ENCODE measurements around the gene REXO4.

Gene REXO4

DNA sequence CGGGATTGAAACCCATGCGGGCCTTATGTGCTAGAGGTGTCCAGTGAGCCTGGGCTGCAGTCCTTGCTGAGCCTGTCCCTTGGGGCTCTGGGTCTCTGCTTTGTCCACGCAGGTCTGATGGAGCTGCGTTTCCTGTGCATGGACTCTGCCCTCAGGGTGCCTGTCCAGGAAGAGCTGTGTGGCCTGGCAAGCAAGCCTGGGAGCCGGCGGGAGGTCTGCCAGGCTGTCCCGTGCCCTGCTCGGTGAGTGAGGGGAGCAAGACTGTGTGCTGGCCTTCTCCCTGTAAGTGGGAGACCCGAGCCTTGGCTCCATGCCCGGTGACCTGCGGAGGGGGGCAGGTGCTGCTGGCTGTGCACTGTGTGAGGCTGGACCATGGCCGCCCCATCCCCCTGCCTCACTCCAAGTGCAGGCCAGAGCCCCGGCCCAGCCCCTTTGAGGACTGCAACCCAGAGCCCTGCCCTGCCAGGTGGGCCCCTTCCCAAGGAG, 30.7 kb upstream of the REXO4 start:
- no peak for DNase-seq

DNA sequence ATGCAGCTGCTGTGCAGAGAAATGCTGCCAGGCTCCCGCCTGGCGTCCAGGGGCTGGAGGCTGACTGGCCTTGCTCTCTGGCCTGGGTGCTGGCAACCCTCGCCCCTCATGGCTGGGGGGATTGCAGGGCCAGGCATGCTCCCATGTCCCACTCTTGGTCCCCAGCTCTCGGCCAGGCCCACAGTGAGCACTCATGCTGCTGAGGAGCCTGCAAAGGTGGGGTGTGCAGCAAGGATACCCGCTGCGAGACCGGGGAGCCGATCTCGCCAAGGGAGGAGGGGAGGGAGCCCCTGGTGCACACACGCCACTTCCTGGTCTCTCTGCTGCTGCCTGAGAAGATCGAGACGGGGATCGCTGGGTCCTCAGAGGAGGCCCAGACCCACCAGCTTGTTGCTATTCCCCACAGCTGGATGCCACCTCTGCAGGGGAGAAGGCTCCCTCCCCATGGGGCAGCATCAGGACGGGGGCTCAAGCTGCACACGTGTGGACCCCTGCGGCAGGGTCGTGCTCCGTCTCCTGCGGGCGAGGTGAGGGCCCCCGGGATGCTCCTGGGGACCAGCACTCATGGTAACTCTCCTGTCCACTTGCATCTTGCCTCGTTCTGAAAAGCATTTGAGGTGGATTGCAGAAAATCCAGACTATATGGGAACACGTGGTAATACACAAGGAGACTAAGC, 27.6 kb upstream of the REXO4 start:
- no peak for DNase-seq

DNA sequence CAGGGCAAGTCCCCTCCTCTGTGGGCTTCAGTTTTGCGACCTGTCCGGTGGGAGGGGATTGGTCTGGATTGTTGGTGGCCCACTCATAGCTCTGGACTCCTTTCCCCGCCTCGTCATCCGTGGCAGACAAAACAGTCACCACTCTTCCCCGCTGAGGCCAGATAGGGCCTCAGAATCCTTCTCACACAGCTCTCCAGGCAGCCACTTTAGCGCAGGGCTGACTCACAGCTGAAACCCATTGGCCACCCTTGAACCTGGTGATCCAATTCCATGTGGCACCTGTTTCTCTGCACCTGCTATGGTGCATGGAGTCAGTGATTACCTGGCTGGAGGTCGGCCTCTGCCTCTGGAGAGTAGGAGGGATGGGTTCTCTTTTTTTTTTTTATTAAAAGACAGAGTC, 26.2 kb upstream of the REXO4 start:
- DNase-seq: no peak

DNA sequence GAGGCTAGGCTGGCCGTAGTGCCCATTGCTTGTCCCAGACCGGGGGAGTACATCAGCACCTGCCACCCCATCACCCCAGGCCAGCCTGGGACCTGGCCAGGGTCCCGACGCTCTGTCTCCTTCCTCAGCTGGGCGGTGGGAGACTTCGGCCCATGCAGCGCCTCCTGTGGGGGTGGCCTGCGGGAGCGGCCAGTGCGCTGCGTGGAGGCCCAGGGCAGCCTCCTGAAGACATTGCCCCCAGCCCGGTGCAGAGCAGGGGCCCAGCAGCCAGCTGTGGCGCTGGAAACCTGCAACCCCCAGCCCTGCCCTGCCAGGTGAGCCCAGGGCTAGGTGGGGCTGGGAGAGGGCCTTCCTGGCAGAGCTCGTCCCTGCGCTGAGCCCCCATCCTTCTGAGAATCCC, 25.4 kb upstream of the REXO4 start:
- DNase-seq: no peak

DNA sequence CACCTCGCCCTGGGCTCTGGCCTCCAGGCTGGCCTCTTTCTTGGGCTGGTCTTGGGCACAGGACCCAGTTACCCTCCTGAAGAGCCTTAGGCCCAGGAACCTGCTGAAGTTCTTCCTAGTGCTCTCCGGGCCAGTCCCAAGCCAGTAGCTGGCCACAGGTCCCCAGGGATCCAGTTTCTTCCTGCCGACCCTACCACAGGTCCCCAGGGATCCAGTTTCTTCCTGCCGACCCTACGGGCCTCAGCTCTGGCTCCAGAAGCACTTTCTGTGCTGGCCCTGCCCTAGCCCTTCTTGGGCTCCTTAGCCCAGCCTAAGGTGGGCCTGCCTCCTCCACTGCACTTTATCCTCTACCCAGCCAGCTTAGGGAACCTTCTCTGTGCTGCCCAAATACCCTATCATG, 23.8 kb upstream of the REXO4 start:
- DNase-seq: no peak

DNA sequence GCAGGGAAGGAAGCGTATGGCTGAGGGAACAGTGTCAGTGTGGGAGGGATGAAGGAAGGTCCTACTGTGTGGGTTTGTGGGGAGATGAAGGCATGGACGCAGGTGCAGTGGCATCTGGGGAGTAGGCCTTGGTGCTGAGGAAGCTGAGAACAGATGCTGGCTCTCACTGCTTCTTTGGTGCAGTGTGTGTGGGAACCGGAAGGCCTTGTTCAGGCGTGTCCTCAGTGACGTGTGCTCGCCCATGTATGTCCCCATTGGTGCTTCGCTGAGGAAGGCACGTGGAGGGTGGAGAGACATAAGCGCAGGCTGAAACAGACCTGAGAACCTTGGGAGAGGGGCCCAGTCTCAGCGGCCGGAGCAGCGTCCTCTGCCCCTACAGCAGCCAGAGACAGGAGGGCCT, 23.1 kb upstream of the REXO4 start:
- no peak for DNase-seq

DNA sequence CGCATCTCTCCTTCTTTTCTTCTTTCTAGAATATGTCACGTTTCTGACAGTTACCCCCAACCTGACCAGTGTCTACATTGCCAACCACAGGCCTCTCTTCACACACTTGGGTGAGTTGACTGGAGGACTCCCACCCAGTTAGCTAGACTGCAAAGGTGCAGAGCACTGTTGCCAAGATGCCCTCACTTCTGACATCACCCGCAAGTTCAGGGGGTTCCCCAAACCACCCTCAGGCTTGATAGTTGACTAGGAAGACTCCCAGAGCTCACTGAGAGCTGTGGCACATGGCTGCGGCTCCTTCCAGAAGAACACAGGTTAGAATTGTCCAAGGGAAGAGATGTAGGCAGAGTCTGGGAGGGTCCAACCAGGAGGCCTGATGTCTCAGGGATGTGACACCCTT, 21.5 kb upstream of the REXO4 start:
- DNase-seq: no peak

DNA sequence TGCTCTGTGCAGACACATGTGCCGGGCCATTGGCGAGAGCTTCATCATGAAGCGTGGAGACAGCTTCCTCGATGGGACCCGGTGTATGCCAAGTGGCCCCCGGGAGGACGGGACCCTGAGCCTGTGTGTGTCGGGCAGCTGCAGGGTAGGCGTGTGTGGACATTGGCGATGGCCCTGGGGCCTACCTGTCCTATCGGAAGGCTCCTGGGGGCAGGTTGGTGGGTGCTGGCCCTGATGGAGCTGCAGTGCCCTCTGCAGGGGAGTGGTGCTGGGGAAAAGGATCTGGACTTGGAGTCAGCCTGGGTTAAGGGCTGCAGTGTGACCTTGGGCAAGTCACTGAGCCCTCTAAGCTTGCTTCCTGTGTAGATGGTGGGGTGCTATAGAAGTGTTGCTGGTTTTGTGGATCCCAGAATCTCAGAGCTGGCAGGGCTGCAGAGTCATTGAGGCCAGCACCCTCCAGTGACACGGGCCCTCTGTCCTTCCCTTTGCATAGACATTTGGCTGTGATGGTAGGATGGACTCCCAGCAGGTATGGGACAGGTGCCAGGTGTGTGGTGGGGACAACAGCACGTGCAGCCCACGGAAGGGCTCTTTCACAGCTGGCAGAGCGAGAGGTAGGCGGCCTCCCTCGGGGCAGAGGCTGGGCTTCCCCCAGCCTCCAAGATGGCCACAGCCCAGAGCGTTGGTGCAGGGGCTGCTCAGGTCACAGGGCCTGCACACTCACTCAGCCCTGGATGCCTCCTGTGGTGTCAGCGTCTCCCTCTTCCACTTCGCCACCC, 20.1 kb upstream of the REXO4 start:
- peak; percentile 33 for DNase-seq

DNA sequence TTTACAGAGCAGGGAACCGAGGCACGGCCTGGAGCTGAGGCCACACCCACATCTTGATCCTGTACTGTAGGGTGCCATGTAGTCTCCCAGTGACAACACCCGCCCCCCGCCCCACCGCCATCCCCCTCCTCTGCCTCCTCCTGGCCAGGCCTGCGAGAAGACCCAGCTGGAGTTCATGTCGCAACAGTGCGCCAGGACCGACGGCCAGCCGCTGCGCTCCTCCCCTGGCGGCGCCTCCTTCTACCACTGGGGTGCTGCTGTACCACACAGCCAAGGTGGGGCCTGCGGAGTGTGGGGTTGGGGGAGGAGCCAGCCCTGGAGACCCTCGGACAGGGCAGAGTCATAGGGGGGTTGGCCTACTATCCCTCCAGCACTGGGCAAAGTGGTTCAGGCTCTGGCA, 18.9 kb upstream of the REXO4 start:
- no peak for DNase-seq

DNA sequence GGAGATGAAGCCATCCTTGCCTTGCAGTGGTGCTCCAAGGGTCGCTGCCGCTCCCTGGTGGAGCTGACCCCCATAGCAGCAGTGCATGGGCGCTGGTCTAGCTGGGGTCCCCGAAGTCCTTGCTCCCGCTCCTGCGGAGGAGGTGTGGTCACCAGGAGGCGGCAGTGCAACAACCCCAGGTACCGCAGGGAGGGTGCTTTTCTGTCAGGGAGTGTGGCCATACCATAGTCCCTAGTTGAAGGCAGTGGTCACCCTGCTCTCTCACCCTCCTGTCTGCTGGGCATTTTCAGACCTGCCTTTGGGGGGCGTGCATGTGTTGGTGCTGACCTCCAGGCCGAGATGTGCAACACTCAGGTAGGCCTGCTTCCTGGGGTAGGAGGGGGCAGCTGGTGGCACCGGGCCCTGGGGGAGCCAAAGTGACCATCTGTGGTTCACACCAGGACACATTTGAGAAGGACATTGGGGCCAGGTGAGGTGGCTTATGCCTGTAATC, 15.6 kb upstream of the REXO4 start:
- DNase-seq: no peak

DNA sequence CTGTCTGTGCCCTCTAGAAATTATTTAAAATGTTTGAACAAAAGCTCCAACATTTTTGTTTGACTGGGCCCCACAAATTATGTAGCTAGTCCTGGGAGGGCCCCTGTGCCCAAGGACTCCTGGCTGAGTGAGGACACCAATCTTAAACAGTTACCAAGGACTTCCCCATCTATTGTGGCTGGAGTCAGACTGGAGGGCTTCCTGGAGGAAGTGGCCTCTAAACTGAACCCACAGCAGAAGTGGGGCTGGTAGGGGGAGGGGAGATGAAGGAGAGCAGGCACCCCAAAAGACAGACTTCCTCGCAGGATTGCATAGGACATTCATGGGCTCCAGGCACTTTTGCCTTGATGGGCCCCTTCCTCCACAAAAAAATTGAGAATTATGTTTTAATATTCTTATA, 12.4 kb upstream of the REXO4 start:
- no peak for DNase-seq

DNA sequence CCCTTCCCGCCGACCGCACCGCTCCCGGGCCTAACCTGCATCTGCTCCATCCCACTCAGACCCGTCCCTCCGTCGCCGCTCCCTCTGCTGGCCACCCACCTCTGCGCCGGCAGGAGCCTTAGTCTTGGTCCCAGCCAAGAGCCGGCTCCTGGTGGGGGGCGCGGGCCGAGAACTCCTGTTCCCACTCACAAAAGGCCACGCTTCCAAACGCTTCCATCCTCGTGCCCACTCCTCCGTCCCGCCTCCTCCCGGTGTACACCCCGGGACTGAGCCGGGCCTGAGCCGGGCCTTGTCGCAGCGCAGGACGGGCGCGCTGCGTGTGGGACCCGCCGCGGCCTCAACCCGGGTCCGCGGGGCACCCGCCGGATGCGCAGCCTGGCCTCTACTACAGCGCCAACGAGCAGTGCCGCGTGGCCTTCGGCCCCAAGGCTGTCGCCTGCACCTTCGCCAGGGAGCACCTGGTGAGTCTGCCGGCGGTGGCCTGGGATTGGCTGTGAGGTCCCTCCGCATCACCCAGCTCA, 11.9 kb upstream of the REXO4 start:
- DNase-seq: peak; percentile 69

DNA sequence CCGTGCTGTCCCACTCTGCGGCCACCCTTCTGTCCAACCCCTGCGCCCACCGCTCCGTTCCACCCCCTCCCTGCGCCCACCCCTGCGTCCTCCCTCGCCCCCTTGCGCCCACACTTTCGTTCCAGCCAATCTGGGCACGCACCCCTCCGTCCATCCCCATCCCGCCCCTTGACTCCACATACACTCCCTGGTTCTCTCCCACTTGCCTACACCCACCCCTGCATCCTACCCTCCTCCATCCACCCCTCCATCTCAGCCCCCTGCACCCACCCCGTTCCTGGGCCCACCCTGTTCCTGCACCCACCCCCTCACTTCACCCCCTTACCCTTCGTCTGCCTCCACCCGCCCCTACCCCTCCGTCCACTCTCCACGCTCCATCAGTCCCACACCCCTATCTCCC, 11.4 kb upstream of the REXO4 start:
- DNase-seq: no peak

DNA sequence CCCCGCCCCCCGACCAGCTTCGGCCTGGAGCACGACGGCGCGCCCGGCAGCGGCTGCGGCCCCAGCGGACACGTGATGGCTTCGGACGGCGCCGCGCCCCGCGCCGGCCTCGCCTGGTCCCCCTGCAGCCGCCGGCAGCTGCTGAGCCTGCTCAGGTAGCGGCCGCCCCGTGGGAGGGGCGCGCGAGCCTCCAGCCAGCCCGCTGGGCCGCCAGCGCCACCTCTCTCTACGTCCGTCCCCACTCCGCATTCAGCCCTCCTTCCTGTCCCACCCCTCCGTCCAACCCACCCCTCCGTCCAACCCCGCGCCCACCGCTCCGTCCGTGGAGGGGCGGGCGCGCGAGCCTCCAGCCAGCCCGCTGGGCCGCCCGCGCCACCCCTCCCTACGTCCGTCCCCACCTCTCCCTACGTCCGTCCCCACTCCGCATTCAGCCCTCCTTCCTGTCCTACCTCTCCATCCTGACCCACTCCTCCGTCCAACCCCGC, 10.8 kb upstream of the REXO4 start:
- DNase-seq: peak; percentile 71

DNA sequence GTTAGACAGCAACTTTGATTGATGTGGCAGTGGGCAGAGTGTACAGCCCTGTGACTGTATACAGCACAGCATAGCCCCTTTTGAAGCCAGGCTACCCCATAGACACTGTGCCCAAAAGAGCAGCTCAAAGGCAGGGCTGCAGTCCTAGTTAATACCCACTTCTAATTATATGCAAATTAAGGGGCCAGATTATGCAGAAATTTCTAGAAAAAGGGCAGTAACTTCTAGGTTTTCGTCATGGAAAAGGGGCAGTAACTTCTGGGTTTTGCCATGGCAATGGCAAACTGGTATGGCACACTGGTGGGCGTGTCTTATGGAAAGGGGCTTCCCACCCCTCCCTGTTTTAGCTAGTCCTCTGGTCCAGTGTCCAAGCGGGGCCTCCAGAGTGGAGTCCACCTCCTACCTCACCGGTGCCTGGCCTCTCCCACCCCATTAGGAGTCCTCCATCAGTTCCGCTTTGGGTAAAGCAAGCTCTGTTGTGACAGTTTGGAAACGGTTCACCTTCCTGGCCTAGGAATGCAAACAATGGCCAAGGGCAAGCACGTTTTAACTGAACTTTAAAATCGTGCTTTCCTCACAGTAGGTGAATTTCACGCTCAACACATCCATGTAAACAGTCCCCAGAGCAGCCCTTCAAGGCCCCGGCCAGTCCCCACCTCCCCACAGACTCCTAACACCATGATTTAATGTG, 10.0 kb upstream of the REXO4 start:
- DNase-seq: no peak

DNA sequence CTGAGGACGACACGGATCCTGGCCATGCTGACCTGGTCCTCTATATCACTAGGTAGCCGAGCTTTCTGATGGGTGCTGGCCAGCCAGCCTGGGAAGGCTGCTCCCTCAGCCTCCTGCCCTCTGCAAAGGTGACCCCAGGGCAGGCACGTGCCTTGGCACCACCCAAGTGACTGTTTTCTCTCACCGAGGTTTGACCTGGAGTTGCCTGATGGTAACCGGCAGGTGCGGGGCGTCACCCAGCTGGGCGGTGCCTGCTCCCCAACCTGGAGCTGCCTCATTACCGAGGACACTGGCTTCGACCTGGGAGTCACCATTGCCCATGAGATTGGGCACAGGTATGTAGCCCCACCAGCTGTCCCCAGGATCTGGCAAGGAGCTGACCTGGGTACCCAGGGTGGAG, 8.2 kb upstream of the REXO4 start:
- no peak for DNase-seq

DNA sequence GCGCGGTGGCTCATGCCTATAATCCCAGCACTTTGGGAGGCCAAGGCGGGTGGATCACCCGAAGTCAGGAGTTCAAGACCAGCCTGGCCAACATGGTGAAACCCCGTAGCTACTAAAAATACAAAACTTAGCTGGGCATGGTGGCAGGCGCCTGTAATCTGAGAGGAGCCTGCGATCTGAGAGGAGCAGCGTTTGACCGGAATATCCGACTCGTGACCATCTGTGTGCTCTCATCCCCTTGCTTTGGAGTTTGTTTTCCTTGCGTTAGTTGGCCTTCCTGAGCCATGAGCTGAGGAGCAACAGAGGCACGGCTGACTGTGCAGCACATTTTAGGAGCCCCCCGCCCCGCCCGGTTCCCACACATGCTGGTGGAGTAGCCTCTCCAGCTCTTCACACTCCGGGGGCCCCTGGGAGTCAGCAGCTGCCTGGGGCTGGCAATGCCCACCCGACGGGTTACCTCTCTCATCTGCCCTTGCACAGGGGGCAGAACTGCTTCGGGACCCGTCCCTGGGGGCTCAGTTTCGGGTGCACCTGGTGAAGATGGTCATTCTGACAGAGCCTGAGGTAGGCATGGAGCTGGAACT, 7.3 kb upstream of the REXO4 start:
- DNase-seq: no peak

DNA sequence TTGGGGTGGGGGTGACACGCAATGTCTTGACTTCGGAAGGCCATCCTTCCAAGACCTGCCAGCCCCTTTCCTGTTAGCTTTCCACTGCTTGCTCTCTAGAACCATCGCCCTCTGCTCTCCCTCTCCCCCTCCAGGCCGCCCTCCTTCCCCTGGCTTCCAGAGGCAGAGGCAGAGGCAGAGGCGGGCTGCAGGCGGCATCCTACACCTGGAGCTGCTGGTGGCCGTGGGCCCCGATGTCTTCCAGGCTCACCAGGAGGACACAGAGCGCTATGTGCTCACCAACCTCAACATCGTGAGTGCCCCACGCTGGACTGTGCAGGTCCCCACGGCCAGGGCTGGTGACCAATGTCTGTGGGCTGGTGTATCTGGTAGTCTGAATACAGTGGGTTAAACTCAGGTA, 6.4 kb upstream of the REXO4 start:
- DNase-seq: no peak

DNA sequence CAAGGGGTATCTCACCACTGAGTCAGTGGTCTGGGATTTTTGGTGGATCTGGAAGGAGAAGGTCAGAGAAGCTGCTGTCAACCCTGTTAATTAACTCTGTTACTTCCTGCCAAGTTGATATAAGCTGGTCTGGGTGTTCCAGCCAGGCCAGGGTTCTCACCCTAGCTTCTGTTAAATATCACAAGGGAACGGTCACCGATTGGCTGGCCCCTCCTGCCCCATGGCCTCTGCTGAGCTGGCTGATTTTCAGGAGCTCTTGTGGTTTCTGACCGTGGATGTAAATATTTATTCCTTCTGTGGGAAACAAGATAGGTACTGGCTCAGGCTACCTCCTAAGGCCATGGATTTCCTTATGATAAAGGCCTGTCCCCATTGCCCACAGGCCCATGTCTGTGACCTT, 5.4 kb upstream of the REXO4 start:
- DNase-seq: no peak

DNA sequence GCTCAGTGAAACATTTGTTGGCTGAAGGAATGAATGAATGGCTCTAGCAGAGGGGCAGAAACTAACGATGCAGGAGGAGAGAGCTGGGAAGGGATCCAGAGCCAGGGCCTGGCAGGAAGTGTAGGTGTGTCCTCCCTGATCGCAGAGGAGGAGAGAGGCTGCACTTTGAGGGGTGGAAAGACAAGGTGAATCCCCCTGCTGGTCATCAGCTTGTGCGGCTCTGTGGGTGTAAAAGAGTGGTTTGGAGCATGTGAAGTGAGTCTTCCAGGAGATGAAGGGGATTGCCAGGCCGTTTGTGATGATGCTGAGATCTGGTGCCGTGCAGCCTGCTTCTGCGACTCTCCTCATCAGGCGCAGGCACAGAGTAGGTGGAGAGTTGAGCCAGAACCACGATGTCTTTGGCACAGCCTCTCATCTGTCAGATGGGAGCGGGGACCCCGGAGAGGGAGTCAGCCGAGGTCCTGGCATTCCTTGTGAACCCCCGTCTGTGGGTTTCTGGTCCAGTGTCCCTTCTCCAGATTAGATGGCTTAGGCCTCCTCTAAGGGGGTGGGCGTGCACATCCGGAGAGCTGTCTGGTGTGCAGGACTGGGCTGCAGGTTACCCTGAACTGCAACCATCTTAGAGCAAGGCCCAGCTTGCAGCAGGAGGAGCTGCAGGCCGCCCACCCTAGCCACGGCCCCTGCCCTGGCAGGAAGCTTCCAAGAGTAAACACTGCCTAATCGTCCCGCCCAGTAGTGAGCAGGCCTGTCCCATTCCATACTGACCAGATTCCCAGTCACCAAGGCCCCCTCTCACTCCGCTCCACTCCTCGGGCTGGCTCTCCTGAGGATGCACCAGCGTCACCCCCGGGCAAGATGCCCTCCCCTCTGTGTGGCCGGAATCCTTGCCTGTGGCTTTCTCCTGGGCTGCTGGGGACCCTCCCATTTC, 4.1 kb upstream of the REXO4 start, which contains the start of gene ADAMTS13:
Gene ADAMTS13, plus strand, starts transcription at position 753 of the 928 bp plus-strand sequence. Its CDS starts 77 bp downstream, at position 830.
- peak; percentile 50 for DNase-seq

DNA sequence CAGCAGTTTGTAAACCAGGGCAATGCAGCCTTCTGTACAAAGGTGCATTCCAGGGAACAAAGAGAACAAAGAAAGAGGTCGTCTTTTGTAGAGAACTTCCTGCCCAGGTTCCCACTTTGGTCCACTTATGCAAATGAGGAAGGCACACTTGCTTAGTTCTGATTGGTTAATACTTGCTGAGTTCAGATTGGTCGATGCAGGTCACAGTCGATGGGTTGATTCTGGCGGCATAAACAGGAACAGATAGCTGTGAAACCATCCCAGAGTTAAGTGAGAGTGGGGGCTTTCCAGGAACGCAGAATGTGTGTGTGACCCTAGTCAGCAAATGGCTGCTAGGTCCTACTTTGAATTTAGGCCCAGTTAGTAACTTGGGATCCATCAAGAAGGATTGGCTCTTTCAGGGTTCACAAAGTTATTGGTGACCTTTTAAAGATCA, 2.6 kb upstream of the REXO4 start:
- DNase-seq: no peak

DNA sequence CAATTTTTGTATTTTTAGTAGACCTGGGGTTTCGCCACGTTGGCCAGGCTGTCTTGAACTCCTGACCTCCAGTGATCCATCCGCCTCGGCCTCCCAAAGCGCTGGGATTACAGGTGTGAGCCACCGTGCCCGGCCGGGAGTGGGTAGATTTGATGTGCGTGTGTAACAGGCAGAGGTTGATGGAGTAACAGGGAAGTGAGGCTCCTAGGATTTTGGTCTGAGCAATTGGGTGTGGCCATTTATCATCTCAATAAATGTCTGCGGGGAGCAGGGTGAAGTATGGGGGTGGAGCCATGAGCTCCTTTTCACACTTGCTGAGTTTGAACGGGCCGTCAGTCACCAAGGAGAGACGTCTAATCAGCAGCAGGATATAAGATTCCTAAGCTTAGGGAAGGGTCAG, 1.2 kb upstream of the REXO4 start:
- no peak for DNase-seq
